ENCODE results near the gene EEF1AKMT2.
"Not testable (repeated sequence)": the region's sequence is repeated elsewhere in the genome, so short reads cannot be mapped to it uniquely, and the experiment has no call there.

EEF1AKMT2 gene

GRCh38 chr10:124754227-124754626 is 37.5 kb downstream of the EEF1AKMT2 start:
- no peak for DNase-seq

DNA sequence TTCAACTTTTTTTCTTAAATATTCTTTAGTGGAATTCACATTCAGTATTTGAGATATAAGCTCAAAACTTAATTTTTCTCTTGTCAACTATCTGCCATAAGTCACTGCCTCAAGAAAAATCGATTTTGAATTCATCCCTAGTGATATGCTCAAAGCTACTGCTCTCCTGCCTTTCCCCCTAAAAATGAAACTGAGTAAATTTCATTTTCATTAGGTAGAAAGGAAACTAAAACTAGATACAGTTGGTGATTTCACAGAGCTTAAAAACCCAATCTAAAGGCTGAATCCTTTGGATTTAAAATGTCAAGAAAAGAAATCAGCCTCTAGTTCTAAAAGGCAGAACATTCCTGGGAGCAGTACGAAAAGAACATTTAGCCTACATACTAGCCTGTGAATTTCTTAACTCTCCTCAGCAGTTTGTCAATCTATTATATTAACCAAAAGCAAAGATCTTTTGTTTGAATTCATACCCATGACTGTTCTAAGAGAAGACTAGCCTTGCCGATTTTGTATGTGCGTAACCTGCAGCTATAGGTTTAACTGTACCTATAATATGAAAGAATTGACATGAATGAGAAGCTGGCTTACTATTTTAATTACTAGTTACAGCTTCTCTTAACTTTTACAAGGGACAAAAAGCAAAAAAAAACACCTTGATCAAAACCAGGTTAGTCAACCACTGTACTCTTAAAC is 42.6 kb downstream of the EEF1AKMT2 start:
- DNase-seq, result no peak

- no peak for DNase-seq
Observed at GRCh38 chr10:124748166-124748565, 43.5 kb downstream of the EEF1AKMT2 start.

DNA sequence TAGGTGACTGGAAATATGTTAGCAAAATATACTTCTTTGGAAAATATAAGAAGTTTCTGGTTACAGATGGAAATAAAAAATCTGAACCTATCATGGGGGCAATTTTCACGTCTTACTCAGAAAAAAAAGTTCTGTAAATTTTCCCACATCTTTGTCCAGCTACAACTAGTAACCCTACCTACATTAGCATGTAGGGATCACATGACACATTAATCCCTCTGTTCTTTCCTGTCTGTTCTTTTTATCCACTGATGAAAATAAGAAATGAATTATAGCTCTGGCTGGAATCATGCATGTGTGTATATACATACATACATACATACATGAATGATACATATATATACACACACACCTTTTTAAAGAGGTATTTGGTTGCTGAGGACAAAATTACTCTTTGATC is 43.9 kb downstream of the EEF1AKMT2 start:
- DNase-seq, result no peak

- DNase-seq, result no peak
Observed at GRCh38 chr10:124746992-124747391, 44.7 kb downstream of the EEF1AKMT2 start.

DNA sequence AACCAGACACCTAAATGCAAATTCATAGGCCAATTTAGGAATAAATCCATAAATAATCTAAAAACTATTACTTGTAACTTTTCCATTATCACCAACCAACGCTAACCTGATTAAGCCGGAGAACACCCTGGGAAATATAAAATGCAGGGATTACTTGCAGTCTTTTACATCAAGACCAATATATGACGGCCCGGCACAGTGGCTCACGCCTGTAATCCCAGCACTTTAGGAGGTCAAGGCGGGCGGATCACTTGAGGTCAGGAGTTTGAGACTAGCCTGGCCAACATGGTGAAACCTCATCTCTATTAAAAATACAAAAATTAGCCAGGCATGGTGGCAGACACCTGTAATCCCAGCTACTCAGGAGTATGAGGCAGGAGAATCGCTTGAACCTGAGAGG is 45.2 kb downstream of the EEF1AKMT2 start:
- not testable (repeated sequence) for DNase-seq

DNA sequence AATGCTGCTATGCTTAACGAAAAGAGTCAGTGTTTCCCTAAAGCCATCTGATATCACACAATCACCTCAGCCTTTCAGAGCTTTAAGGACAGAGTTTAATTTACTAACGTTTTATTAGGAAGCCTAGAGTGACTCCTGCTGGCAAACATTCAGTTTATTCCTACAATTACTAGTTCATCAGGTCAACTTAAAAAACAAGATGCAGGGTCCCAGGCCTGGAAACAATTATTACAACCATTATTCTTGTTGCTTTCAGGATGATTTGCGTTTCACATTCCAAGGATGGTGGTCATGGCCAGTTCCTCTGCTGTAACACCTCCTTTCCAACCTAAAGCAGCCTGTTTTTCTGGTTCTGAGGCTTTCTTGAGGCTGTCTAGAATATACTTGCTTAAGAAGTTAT is 46.0 kb downstream of the EEF1AKMT2 start:
- peak in 1 of 2 experiments; percentile 30 for DNase-seq

DNA sequence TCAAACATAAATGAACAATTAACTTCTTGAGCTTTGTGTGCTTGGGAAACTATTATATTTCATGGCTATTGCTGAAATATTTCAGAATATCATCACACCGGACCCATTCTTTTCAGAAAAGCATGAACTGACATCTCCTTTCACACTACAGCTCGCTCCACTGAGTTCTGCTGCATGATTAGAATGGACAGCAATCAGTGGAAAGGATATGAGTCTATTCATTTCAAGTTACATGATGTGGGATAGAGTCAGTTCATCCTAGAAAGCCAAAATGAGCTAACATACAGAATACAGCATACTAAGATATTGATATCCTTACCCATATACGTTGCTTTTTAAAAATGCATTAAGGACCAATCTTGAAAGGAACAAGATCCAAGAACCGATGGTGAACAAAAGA is 46.4 kb downstream of the EEF1AKMT2 start:
- DNase-seq, result no peak

- peak in 1 of 2 experiments; percentile 75 for DNase-seq
Observed at GRCh38 chr10:124744102-124745050, 47.3 kb downstream of the EEF1AKMT2 start, which contains the start of gene FAM53B. FAM53B (minus strand) TSS chr10:124744378; CDS start chr10:124706713, 37,665 bp downstream.

DNA sequence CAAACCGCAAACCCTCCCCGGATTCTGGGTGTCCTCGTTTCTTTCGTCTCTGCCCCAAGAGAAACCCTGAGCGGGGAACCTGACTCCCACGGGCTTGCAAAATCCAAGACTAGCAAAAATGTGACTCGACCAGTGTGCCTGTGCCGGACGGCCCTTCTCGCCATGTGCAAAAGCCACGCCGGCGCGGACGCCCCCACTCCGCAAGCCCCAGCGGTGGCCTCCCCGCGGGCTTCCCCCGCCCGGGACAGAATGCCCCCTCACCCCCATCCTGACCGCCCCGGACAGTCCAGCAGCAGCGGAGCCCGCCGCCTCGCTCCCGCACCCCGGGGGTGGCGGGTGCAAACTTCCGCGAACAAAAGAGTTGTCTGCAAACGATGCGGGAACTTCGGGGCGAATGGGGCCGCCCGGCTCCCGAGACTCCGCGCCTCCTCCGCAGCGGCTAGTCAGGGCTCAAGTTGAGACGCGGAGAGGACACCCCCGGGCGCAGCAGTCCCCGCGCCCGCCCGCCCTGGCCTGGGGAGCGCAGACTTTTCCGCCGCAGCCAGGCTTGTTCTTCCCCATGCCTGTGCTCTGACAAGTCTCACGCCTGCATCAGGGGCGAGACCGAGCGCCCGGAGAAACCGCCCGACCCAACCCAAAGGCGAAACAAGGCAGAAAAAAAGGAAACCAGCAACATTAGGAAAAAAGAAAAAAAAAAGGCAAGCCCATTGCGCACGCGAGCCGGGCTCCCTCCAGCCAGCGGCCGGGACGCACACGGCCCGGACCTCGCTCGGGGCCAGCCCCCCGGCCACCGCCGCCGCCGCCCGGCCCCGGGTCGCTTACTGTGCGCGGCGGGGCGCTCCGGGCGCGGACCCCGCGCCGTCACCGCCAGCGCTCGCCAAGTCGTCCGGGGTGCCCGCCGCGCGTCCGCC is 48.2 kb downstream of the EEF1AKMT2 start:
- no peak for DNase-seq

- DNase-seq, result peak in 1 of 2 experiments; percentile 30
Observed at GRCh38 chr10:124742413-124743190, 49.1 kb downstream of the EEF1AKMT2 start.

DNA sequence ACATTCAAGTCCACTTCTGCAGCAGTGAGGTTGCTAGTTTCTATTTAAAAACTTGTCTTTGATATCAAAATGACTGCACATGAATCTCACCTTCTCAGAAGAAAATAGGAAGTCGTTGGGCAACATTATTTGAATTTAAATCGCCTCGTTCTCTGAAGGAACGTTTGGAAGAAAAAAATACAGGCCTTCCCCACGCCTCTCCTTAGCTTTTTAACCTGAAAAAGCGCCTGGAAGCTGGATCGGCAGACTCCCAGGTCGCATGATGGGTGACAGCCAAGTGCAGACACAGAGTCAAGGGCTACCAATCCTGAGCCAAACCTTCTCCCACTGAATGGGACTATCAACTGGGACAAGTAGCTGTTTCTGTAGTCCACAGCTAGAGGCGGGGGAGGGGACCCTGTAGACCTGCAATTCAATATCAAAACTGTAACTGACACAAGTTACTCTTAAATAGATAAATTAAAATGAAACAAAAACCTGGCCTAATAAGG is 49.7 kb downstream of the EEF1AKMT2 start:
- DNase-seq, result no peak

DNA sequence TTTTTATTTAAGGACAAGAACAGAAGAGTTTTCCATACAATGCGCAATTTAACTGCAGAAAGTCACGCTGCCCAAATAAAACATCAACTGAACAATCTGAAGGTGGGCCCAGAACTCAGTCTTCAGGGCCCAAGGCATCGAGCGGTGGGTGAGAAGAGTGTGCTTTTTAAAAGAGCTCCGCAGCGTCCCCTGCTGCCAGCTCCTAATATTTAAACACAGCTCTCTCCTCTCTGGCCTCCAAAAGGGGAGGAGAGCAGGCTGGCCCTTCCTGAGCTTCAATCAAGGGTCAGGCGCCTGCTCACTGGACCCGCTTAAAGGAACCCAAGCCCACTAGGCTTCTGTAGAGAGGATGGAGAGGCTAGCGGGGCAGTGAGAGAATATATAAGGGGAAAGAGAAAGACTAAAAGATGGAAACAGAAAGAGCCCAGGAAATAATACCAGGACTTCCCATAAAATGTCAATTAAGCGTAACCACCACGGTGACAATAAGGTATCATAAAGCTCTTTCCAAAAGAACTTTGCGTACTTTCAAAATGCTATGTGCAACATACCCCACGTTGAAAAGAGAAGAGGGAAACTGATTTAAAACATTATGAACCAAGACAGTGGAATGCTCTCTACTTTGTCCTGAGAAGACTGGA is 50.3 kb downstream of the EEF1AKMT2 start:
- peak; percentile 43 to 65 for DNase-seq

DNA sequence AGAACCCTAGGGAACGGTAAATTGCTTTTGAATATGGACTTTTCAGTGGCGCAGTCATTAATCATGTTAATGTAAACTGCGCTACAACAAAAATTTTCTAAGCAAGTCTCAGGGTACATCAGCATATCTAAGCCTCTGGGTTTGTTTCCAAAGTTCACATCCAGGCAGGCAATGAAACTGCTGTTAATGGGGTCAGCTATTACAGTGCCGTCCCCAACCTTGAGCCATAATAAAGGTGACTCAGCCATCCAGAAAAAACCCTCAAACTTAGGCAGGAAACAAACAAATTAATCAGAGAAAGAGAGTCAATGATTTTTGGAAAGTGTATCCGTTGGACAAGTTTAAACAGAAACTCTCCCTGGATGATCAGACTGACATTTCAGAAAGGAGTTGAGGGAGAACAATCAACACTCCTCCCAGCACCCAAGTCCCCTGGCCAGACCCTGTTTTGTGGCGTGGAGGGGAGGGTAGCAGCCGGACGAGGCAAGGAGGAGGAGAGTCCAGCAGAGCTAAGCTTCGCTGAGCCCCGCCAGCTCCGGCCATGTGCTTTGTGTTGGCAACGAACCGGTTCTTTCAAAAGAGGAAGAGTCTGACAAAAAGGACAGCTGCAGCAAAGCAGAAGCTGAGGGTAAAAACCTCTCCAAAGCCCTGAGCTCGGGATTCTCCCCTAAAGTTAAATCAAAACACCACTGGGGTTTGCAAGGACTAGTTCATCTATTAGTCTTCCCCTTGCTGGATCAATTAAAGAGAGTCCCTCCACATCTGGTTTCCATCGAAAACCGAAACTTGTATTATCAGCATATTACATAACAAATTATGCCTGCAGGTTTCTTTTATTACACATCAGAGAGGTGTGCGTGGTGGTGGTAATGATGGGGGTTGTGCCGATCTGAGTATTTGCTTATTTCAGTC is 51.1 kb downstream of the EEF1AKMT2 start:
- peak in 1 of 2 experiments; percentile 23 for DNase-seq

GRCh38 chr10:124739986-124740368 is 51.7 kb downstream of the EEF1AKMT2 start:
- no peak for DNase-seq

- DNase-seq, result peak in 1 of 2 experiments; percentile 36
Observed at GRCh38 chr10:124739119-124739921, 52.4 kb downstream of the EEF1AKMT2 start.

GRCh38 chr10:124738441-124738840 is 53.2 kb downstream of the EEF1AKMT2 start:
- DNase-seq, result peak in 1 of 2 experiments; percentile 1

DNA sequence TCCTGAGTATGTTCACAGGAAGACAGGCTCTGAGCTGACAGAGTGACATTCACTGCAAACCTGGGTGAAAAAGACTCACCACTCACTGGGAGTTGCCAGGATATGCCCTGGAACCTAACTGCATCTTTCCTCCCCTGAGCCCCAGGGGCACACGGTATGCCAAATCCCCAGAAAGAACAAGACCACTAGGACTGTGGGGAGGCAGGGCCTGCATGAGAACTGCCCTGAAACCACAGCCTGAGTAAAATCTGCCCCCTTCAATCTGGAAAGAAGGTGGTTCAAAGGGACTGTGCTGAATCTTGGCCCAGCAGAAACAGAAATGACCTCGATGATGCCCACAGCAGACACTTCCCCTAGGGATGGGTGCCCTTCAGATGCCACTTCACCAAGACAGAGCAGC is 54.0 kb downstream of the EEF1AKMT2 start:
- no peak for DNase-seq

DNA sequence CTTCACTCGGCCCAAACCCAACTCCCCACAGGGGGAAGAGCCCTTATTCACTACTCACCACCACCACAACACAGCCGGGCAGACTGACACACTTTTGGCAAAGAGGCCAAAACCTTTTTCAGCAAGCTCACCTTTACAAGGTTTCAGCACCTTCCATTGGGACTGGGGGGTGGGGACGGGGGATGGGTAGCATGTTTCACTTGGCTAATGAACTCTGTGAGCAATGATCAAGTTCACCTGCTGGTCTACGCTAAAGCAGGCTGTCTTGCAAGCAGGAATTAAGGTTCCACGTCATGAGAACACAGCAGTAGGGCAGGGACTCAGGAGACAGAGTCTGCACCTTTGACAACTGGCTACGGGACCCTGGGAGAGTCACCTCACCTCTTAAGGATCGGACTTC is 54.5 kb downstream of the EEF1AKMT2 start:
- no peak for DNase-seq

Measured in NCI-H446 (cell line).